HG03432 (cell line): ENCODE results near the gene CRACR2B.
A peak's percentile ranks its signal among the peaks of the same experiment; 100 is the strongest.

ENCODE experiments used
- ATAC-seq: cut with Tn5 transposase; IDR thresholded peaks from one replicate; pipeline ENCODE4 v1.9.1; 2021; ENCODE audit warnings: mild to moderate bottlenecking, moderate library complexity; ENCODE audit not compliant: unreplicated experiment

The CRACR2B gene

GRCh38 chr11:827897-828192 is at the start of gene CRACR2B:
Gene CRACR2B (plus strand): TSS chr11:827919. CDS start chr11:828608, 689 bp downstream.
- peak; percentile 11 for ATAC-seq

- ATAC-seq, result no peak
Measured at GRCh38 chr11:778976-779954, 48.5 kb upstream of the CRACR2B start.

- no peak for ATAC-seq
Measured at GRCh38 chr11:779955-780532, 47.7 kb upstream of the CRACR2B start.

DNA sequence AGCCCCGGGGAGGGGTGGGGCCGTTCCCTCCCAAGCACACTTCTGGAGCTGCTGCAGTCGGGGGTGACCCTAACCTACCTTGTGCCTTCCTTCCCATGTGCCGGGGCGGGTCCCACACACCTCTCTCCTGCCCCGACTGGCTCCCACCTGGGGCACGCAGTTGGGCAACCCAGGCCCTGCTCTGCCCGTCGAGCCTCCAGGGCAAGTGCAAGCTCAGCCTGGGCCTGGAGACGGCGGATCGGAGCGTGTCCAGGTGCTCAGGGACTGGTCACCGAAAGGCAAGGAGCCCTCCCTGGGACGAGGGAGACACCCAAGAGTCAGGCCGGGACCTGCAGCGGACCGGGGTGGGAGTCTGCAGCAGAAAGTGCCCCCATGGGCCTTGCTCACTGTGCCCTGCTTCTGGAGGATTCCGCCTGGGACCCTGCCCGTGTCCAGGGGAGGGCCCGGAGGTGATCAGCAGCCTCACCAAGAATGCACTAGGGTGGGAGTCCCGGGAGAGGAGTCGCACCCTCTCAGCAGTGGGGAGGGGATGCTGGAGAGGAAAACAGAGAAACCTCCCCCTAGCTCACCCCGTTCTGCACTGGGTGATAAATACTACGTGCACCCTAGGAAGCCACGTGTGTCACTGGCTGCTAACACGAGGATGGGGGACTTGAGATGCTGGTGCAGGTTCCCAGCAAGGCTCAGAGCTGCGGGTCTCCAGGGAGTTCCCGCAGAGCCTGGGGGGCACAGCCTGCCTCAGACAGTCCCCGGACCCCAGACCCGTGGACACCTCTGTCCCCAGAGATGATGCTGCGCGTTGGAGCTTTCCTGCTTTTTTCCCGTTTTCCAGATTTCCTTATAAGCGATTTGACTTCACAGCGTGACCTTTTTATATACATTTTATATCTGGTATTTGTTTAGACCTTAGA is 45.2 kb upstream of the CRACR2B start:
- no peak for ATAC-seq

- no peak for ATAC-seq
Measured at GRCh38 chr11:783581-784015, 44.1 kb upstream of the CRACR2B start.

- ATAC-seq, result no peak
Measured at GRCh38 chr11:786235-787083, 41.3 kb upstream of the CRACR2B start.

DNA sequence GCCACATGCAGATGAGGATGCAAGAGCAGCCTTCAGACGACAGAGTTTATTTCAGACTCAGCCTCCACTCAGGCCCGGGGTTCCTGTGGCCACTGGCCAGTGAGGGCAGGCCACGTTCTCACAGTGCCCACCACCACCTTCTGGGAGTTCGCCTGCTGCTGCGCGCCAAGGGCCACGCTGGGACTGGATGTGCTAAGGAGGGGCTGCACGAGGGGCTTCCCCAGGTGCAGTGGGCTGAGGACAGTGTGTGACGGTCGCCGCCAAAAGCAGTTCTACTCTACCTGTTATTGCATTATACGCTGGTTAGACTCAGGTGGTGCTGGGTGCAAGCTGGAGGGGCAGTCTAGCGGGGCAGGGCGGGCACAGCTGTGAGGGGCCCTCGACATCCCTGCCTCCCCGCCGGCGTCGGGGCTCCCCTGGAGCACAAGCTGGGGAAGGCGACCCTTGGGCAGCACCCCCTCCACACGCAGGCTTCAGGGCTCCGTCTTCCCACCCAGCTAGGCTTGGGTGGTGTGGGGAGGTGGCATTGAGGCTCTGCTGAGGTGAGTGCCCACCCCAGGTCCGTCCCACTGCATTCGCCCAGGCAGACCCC is 40.5 kb upstream of the CRACR2B start:
- ATAC-seq, result no peak

DNA sequence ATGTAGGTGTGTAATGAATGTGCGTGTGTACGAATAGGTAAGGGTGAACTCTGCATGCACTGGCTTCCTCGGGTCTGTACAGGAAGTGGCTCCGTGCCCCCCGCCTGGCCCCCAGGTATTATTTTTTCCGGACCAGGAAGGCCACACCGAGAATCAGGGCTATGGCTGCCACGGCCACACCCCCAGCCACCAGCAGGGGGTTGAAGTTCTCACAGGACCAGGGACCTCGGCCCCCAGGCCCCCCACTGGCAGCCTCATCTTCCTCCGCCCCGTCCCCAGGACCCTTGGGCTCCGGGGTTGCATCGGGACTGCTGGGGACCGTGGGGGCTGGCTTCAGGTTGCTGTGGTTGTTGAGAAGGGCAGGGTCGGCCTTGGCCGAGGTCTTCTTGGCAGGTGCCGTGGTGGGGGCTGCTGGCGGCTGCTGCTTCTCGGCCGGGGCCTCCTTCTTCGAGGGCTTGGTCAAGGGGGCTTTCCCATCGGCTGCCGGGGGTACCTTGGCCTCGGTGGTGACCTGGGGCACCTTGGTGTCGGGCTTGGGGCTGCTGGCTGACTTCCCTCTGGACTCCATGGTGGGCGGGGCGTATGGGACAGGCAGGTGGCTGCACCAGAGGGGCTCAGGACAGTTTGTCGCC is 39.6 kb upstream of the CRACR2B start:
- no peak for ATAC-seq

GRCh38 chr11:788953-789940 is 38.5 kb upstream of the CRACR2B start:
- no peak for ATAC-seq

- no peak for ATAC-seq
Measured at GRCh38 chr11:789943-790342, 37.8 kb upstream of the CRACR2B start, which contains the start of gene CEND1. Gene CEND1 (minus strand): TSS chr11:790090. CDS start chr11:788576, 1,514 bp downstream.

GRCh38 chr11:790721-791564 is 36.8 kb upstream of the CRACR2B start:
- ATAC-seq, result no peak

- ATAC-seq, result no peak
Measured at GRCh38 chr11:791658-792534, 35.8 kb upstream of the CRACR2B start.

DNA sequence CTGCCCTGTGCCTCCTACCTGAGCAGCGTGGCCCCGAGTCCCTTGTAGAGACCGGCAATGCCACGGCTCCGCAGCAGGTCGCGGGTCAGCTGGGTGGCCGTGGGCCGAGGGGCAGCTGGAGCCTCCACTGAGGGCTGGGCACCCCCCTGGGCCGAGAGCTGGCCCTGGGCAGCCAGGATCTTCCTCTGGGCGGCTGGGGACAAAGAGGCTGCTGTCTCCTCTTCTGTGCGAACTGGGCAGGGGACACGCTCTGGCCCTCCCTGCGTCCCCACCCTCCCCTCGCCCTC is 35.2 kb upstream of the CRACR2B start:
- no peak for ATAC-seq

- ATAC-seq, result no peak
Measured at GRCh38 chr11:792873-793272, 34.8 kb upstream of the CRACR2B start.

DNA sequence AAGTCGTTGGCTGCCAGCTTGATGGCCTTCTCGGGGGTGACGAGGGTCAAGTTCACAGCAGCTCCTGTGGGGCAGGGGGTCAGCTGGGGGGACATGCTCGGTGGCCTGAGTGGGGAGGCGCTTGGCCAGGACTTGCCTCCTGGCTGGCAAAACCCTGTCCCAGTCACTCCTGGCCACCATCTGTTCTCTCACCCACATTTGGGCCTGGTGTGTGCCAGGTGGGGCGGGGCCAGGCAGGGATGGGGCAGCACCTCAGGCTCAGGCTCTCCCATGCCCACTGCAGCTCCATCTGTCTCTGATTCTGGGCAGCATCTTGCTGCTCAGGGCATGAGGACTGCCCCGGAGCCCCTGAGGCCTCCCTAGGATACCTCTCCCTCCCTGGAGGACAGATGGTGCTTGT is 34.2 kb upstream of the CRACR2B start:
- ATAC-seq, result no peak

DNA sequence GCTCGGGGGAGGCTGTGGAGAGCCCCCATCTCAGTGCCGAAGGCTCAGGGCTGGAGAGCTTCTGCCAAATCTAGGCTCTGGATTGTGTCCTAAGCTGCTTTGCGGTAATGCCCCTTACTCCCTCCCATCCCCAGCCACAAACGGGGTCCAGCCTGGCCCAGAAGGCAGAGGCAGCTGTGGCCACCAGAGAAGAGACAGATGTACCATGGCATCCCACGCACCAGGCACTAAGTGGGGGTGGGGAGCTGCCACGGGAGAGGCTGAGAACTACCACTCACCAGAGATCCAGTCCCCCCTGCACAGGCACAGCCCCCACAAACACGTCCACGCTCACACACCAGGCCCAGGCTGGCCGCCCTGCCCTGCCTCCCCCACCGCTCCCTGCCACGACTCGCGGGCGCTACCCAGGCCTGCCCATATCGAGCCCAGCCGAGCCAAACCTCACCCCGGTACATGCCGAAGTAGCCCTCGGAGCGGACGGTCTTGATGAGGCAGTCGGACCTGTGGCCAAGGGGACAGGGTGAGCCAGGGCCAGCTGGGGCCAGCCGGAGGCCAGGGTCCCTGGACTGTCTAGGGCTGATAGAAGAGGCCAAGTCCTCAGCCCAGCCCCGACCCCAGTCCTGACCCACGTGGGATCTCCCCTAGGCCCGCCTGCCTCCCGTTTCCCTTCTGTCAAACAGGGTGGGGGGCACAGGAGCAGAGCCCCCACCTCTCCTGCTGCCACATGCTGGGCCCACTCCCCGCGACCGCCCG is 33.5 kb upstream of the CRACR2B start:
- ATAC-seq, result no peak
